Ecto neural progenitor cell (in vitro differentiated cells): ENCODE results near the gene PCDHB12.
"Not testable (repeated sequence)": the region's sequence is repeated elsewhere in the genome, so short reads cannot be mapped to it uniquely, and the experiment has no call there.

Experiments
- DNase-seq: peaks from one replicate; pipeline ENCODE4 v3.0.0-alpha.2; 2018; ENCODE audit warnings: low spot score

The PCDHB12 gene

GRCh38 chr5:141208478-141208877, at the start of gene PCDHB12:
PCDHB12 (plus strand) TSS chr5:141208719; CDS start chr5:141208908, 189 bp downstream.
- DNase-seq = no peak

GRCh38 chr5:141172381-141173204, 35.9 kb upstream of the PCDHB12 start, which contains the start of gene PCDHB7:
PCDHB7 (plus strand) TSS chr5:141172644; CDS start chr5:141172836, 192 bp downstream.
- DNase-seq = no peak

GRCh38 chr5:141174291-141175104, 34.0 kb upstream of the PCDHB12 start:
- DNase-seq = not testable (repeated sequence)

GRCh38 chr5:141175933-141176332, 32.6 kb upstream of the PCDHB12 start:
- no peak for DNase-seq

- DNase-seq = not testable (repeated sequence)
Measured at GRCh38 chr5:141177577-141178191, 30.8 kb upstream of the PCDHB12 start, which contains the start of gene PCDHB8. PCDHB8 (plus strand) TSS chr5:141177790; CDS start chr5:141178035, 245 bp downstream.

- not testable (repeated sequence) for DNase-seq
Measured at GRCh38 chr5:141179371-141179770, 29.1 kb upstream of the PCDHB12 start.

GRCh38 chr5:141179876-141180275, 28.6 kb upstream of the PCDHB12 start:
- DNase-seq = not testable (repeated sequence)

GRCh38 chr5:141180313-141180712, 28.2 kb upstream of the PCDHB12 start:
- no peak for DNase-seq

GRCh38 chr5:141182248-141182647, 26.3 kb upstream of the PCDHB12 start, which contains the start of gene PCDHB16:
PCDHB16 (plus strand) TSS chr5:141182387; CDS start chr5:141182560, 173 bp downstream.
- DNase-seq = peak; percentile 64

GRCh38 chr5:141184117-141184855, 24.2 kb upstream of the PCDHB12 start:
- DNase-seq = not testable (repeated sequence)

GRCh38 chr5:141186897-141187512, 21.5 kb upstream of the PCDHB12 start, which contains the start of gene PCDHB9:
PCDHB9 (plus strand) TSS chr5:141187161; CDS start chr5:141187319, 158 bp downstream.
- DNase-seq = no peak

GRCh38 chr5:141188682-141189081, 19.8 kb upstream of the PCDHB12 start:
- DNase-seq = not testable (repeated sequence)

- DNase-seq = not testable (repeated sequence)
Measured at GRCh38 chr5:141189131-141189530, 19.4 kb upstream of the PCDHB12 start.

GRCh38 chr5:141192110-141192725, 16.3 kb upstream of the PCDHB12 start, which contains the start of gene PCDHB10:
PCDHB10 (plus strand) TSS chr5:141192353; CDS start chr5:141192553, 200 bp downstream.
- peak; percentile 66 for DNase-seq

- DNase-seq = not testable (repeated sequence)
Measured at GRCh38 chr5:141194332-141194731, 14.2 kb upstream of the PCDHB12 start.

GRCh38 chr5:141196363-141196762, 12.2 kb upstream of the PCDHB12 start:
- DNase-seq = no peak

GRCh38 chr5:141199359-141200235, 8.9 kb upstream of the PCDHB12 start, which contains the start of gene PCDHB11:
PCDHB11 (plus strand) TSS chr5:141199627; CDS start chr5:141199775, 148 bp downstream.
- DNase-seq = no peak

GRCh38 chr5:141201126-141201525, 7.4 kb upstream of the PCDHB12 start:
- not testable (repeated sequence) for DNase-seq

GRCh38 chr5:141201646-141202045, 6.9 kb upstream of the PCDHB12 start:
- DNase-seq = not testable (repeated sequence)
